Prostate gland (tissue), 2 donors: ENCODE measurements around the gene ALDH6A1. TPM values are rescaled to one million over a fixed set of nuclear protein-coding genes. Genes with fewer than 3 reads are reported as not detected.

Experiments used
- DNase-seq: peaks from one replicate; pipeline ENCODE4 v3.0.0-alpha.2; 2019; ENCODE audit warnings: low spot score
- H3K27ac ChIP-seq, 2 donors: fragments of 200-600 bp; sonication (generic); 2 replicates each; pipeline ENCODE4 v1.5.1; 2017 to 2019
- H3K27me3 ChIP-seq: fragments of 200-600 bp; sonication (generic); replicated peaks from 2 replicates; pipeline ENCODE4 v1.5.1; 2019; ENCODE audit not compliant: insufficient read depth
- H3K36me3 ChIP-seq, 2 donors: fragments of 200-600 bp; sonication (generic); 1 replicate in 1 of 2; 2 replicates in 1 of 2; pipeline versions ENCODE4 v1.5.1 to v1.8.1; 2017 to 2019
- H3K4me1 ChIP-seq: fragments of 200-600 bp; sonication (generic); replicated peaks from 2 replicates; pipeline ENCODE4 v1.5.1; 2019
- H3K4me3 ChIP-seq, 2 donors: fragments of 200-600 bp; sonication (generic); 2 replicates each; pipeline ENCODE4 v1.5.1; 2017 to 2019
- H3K9me3 ChIP-seq: fragments of 200-600 bp; sonication (generic); 2 replicates; pipeline ENCODE4 v1.5.1; 2017
- CTCF ChIP-seq, 4 experiments: fragments of 200-600 bp in 2 of 4; fragments of 450-650 bp in 2 of 4; sonication (generic) in 2 of 4; IDR thresholded peaks; 1 replicate in 3 of 4; 2 replicates in 1 of 4; pipeline ENCODE4 v1.5.1; 2016 to 2019; ENCODE audit warnings: antibody characterized with exemption in 4 of 4, mild to moderate bottlenecking in 2 of 4, moderate library complexity in 2 of 4
- POLR2A ChIP-seq: fragments of 450-650 bp; IDR thresholded peaks from one replicate; pipeline ENCODE4 v1.6.1; 2016; ENCODE audit warnings: antibody characterized with exemption, mild to moderate bottlenecking
- POLR2AphosphoS5 ChIP-seq: sonication (generic); formaldehyde crosslinking; IDR thresholded peaks from one replicate; pipeline ENCODE4 v1.6.1; 2017; ENCODE audit warnings: antibody characterized with exemption
- WGBS: methylation state at CpG from one replicate; pipeline ENCODE4 v1.1.5; 2018; 5-methylcytosine and 5-hydroxymethylcytosine counted together
- intact Hi-C: fragments of 100-400 bp; cut with DNase I; formaldehyde crosslinking; loops from one replicate; pipeline ENCODE4 v1.14.2; 2022
- total RNA-seq, 2 donors: library from RNA; depleted of rRNA; stranded (reverse); fragments of >200 nt; gene quantifications; one replicate each; pipeline ENCODE4 v1.1.0, GENCODE V29; 2016

The ALDH6A1 gene
- total RNA-seq, 2 donors from 2014 or later: 78.2 to 85.8 TPM

- TF ChIP-seq POLR2A (no peak), POLR2AphosphoS5 (no peak), CTCF (IDR thresholded peaks at IDR 0.05) (no peak)
- Histone ChIP-seq H3K4me3 (peak overlapping the region; percentile 64 to 92), H3K9me3 (no peaks in the 10 kb centered on the region), H3K27ac (peak overlapping the region; percentile 93 to 94), H3K27me3 (no peaks in the 10 kb centered on the region), H3K4me1 (no peaks in the 10 kb centered on the region), H3K36me3 (no peaks in the 10 kb centered on the region)
- intact Hi-C loops: no loop called here
- WGBS: under 1% methylated on average over 15 of the region's 15 CpGs
- DNase-seq: no peak
These were observed 423 bp downstream of the ALDH6A1 start for GRCh38 chr14:74083784-74084276.

GRCh38 chr14:74083161-74083560 is 1.1 kb downstream of the ALDH6A1 start:
- Histone ChIP-seq H3K27me3 (no peaks in the 10 kb centered on the region), H3K4me1 (no peaks in the 10 kb centered on the region), H3K27ac (peak overlapping the region in 1 of 2 donors; percentile 94), H3K4me3 (peak overlapping the region; percentile 64 to 92), H3K36me3 (no peaks in the 10 kb centered on the region), H3K9me3 (no peaks in the 10 kb centered on the region)
- intact Hi-C loops: no loop called here
- 67% methylated on average over 3 of the region's 3 CpGs for WGBS
- TF ChIP-seq POLR2A (no peak), CTCF (IDR thresholded peaks at IDR 0.05) (no peak), POLR2AphosphoS5 (no peak)
- DNase-seq: no peak

GRCh38 chr14:74081491-74081890 is 2.8 kb downstream of the ALDH6A1 start:
- Histone ChIP-seq H3K4me3 (no peak overlapping the region), H3K4me1 (no peaks in the 10 kb centered on the region), H3K27ac (no peak overlapping the region), H3K27me3 (no peaks in the 10 kb centered on the region), H3K9me3 (no peaks in the 10 kb centered on the region), H3K36me3 (no peaks in the 10 kb centered on the region)
- WGBS: 91% methylated on average over 3 of the region's 3 CpGs
- no peak for DNase-seq
- TF ChIP-seq POLR2A (no peak), CTCF (IDR thresholded peaks at IDR 0.05) (no peak), POLR2AphosphoS5 (no peak)
- intact Hi-C loops: no loop called here

- no peak for DNase-seq
- 50% methylated on average over 4 of the region's 4 CpGs for WGBS
- no peak overlapping the region for H3K27ac ChIP-seq
- H3K9me3 ChIP-seq: no peaks in the 10 kb centered on the region
- intact Hi-C loops: no loop called here
- H3K36me3 ChIP-seq: no peaks in the 10 kb centered on the region
- TF ChIP-seq POLR2AphosphoS5: no peak
- no peak for TF ChIP-seq POLR2A
- no peak for TF ChIP-seq CTCF (IDR thresholded peaks at IDR 0.05)
- H3K4me1 ChIP-seq: no peaks in the 10 kb centered on the region
- H3K4me3 ChIP-seq: no peak overlapping the region
- H3K27me3 ChIP-seq: no peaks in the 10 kb centered on the region
These were observed 3.3 kb downstream of the ALDH6A1 start for GRCh38 chr14:74080820-74081460.

GRCh38 chr14:74077401-74077800 is 6.9 kb downstream of the ALDH6A1 start:
- Histone ChIP-seq H3K4me3 (no peak overlapping the region), H3K27ac (no peak overlapping the region), H3K4me1 (no peaks in the 10 kb centered on the region), H3K36me3 (no peaks in the 10 kb centered on the region), H3K27me3 (no peaks in the 10 kb centered on the region), H3K9me3 (no peaks in the 10 kb centered on the region)
- 63% methylated on average over 1 of the region's 1 CpG for WGBS
- no peak for DNase-seq
- intact Hi-C loops: no loop called here
- TF ChIP-seq POLR2A (no peak), CTCF (IDR thresholded peaks at IDR 0.05) (no peak), POLR2AphosphoS5 (no peak)
